ENCODE data around the gene ZACN.

ZACN gene

DNA sequence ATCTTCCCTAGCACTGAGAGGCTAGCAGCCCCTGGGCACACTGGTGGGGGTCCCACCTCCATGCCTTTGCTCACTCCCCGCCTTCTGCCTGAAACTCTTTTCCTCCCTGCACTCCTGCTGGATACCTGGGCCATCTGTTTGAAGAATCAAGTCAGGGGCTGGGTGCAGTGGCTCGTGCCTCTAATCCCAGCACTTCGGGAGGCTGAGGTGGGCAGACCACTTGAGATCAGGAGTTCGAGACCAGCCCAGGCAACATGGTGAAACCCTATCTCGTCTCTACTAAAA lies 46.4 kb downstream of the ZACN start:
- H3K36me3 ChIP-seq (ENCODE audit: insufficient read depth, low read length), result no peaks in the 10 kb centered on the region
- H3K4me3 ChIP-seq, result no peak overlapping the region
- no peak overlapping the region for H3K9ac ChIP-seq (ENCODE audit: insufficient read length)
- H3K27ac ChIP-seq, result no peak overlapping the region
- no peaks in the 10 kb centered on the region for H3K9me3 ChIP-seq (ENCODE audit: low read depth, low read length)
- TF ChIP-seq EZH2 (IDR thresholded peaks at IDR 0.05) (no peak), POLR2AphosphoS5 (IDR thresholded peaks at IDR 0.05; ENCODE audit: borderline replicate concordance, low read depth, low read length) (no peak), FOXP2 (optimal IDR thresholded peaks at IDR 0.05; ENCODE audit: control extremely low read depth, extremely low read length, insufficient read depth) (no peak)
- DNase-seq (ENCODE audit: low read depth, low spot score), result no peak

DNA sequence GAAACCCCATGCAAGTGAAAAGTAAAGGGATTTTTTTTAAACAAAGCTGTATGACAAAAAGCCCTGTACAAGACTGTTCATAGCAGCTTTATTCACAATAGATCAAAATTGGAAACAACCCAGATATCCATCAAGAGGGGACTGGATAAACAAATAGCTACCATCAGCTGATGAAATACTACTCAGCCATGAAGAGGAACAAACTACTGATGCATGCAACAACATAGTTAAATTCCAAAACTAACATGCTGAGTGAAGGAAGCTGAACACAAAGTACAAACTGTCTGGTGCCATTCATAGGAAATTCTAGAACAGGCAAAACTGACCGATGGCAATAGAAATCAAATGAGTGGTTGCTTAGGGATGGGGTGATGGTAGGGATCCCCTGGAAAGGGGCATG lies 46.9 kb downstream of the ZACN start:
- no peak for DNase-seq (ENCODE audit: low read depth, low spot score)
- no peaks in the 10 kb centered on the region for H3K9me3 ChIP-seq (ENCODE audit: low read depth, low read length)
- TF ChIP-seq FOXP2 (optimal IDR thresholded peaks at IDR 0.05; ENCODE audit: control extremely low read depth, extremely low read length, insufficient read depth) (no peak), EZH2 (IDR thresholded peaks at IDR 0.05) (no peak), POLR2AphosphoS5 (IDR thresholded peaks at IDR 0.05; ENCODE audit: borderline replicate concordance, low read depth, low read length) (no peak)

DNA sequence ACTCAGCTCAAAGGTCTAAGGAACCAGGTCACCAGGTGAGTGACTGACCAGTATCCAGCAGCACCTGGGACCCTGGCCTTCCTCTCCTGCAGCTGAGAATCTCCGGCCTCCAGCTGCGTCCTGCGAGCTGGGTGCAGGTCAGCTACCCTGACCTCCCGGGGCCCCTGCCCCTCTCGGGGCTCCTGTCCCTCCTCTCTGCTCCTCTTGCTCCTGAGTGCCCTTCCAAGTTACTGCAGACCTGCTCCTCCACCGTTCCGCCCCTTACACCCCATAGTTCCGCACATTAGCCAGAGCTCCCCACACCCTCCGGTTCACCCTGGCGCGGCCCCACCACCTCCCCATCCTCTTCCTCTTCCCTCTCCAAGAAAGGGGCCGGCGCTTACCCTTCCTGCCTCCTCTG lies 51.5 kb downstream of the ZACN start:
- no peak for DNase-seq (ENCODE audit: low read depth, low spot score)
- no peak overlapping the region for H3K9ac ChIP-seq (ENCODE audit: insufficient read length)
- no peak overlapping the region for H3K4me3 ChIP-seq
- no peaks in the 10 kb centered on the region for H3K36me3 ChIP-seq (ENCODE audit: insufficient read depth, low read length)
- H3K27ac ChIP-seq, result no peak overlapping the region
- no peaks in the 10 kb centered on the region for H3K9me3 ChIP-seq (ENCODE audit: low read depth, low read length)
- TF ChIP-seq EZH2 (IDR thresholded peaks at IDR 0.05) (no peak), POLR2AphosphoS5 (IDR thresholded peaks at IDR 0.05; ENCODE audit: borderline replicate concordance, low read depth, low read length) (no peak), FOXP2 (optimal IDR thresholded peaks at IDR 0.05; ENCODE audit: control extremely low read depth, extremely low read length, insufficient read depth) (no peak)

More for the DNA sequence above, 46.9 kb downstream of the ZACN start:
- Histone ChIP-seq H3K36me3 (ENCODE audit: insufficient read depth, low read length) (no peaks in the 10 kb centered on the region), H3K4me3 (no peak overlapping the region), H3K27ac (no peak overlapping the region), H3K9ac (ENCODE audit: insufficient read length) (no peak overlapping the region)

DNA sequence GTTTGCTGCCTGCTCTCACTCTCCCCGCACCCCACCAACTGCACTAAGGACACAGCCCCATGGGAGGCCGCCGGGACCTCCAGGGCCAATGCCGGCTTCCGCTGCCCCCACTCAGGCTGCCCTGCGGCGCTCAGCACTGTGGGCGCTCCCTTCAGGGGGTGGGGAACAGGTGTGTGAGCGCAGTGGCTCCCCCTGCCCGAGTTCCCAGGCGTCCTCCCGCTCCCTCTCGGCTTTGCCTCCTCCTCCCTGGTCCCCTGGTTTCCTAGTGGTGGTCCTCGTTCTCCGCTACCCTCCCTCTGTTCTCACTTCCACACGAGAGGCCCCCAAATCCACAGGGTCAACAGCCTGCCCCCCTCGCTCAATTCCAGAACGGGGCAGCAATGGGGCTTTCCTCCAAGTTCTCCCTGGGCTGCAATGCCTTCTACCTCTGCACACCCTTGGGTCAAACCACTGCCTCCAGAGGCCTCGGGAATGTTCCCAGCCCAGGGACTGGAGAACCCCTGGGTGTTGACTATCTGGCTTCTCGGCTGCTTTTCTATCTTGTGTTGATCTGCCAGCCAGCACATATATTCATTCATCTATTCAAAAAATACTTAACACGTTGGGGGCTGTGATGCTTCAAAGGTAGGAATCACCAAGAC lies 52.2 kb downstream of the ZACN start:
- Histone ChIP-seq H3K27ac (no peak overlapping the region), H3K9ac (ENCODE audit: insufficient read length) (no peak overlapping the region), H3K9me3 (ENCODE audit: low read depth, low read length) (no peaks in the 10 kb centered on the region), H3K36me3 (ENCODE audit: insufficient read depth, low read length) (no peaks in the 10 kb centered on the region), H3K4me3 (no peak overlapping the region)
- DNase-seq (ENCODE audit: low read depth, low spot score), result no peak
- TF ChIP-seq EZH2 (IDR thresholded peaks at IDR 0.05) (no peak), POLR2AphosphoS5 (IDR thresholded peaks at IDR 0.05; ENCODE audit: borderline replicate concordance, low read depth, low read length) (no peak), FOXP2 (optimal IDR thresholded peaks at IDR 0.05; ENCODE audit: control extremely low read depth, extremely low read length, insufficient read depth) (no peak)

DNA sequence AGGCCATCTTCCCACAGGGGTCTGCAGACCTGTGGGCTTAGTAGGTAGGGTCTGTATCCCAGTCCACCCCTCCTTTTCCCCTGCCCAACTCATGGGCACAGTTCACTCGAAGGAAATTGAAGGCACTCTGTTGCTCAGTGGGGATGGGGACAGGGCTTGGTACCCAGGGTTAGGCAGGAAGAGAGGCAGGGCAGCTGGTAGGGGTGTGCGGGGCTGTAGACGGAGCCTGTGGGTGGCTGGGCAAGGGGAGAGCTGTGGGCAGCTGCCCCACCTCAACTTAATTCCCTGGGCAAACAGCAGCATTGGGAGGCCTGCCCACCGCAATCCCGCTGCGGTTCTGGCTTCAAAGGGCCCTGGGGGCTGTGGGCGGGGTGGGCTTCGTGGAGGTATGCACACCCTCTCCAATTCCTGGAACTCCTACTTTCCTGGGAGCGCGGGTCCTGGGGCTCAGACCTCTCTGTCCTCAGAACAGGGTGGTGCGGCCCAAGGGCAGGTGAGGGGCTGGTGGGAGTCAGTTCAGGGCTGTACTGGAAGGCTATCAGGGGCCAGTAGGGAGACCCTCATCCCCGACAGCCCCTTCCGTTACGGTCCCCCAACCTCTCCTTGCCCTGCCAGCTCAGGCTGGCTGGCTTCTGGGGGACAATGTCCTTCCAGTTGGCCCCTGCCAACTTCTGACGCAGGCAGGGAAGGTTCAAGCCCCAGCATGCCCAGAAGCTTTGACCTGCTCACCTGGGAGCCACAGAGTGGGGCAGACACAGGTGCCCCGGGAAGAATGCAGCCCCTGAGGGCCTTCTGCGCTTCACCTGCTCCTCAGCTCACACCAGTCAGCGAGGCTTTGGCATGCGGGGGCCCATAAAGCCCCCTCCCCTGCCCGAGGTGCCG lies 53.0 kb downstream of the ZACN start:
- Histone ChIP-seq H3K4me3 (no peak overlapping the region), H3K27ac (no peak overlapping the region), H3K9ac (ENCODE audit: insufficient read length) (no peak overlapping the region), H3K36me3 (ENCODE audit: insufficient read depth, low read length) (no peaks in the 10 kb centered on the region), H3K9me3 (ENCODE audit: low read depth, low read length) (no peaks in the 10 kb centered on the region)
- no peak for TF ChIP-seq POLR2AphosphoS5 (IDR thresholded peaks at IDR 0.05; ENCODE audit: borderline replicate concordance, low read depth, low read length)
- no peak for TF ChIP-seq EZH2 (IDR thresholded peaks at IDR 0.05)
- no peak for TF ChIP-seq FOXP2 (optimal IDR thresholded peaks at IDR 0.05; ENCODE audit: control extremely low read depth, extremely low read length, insufficient read depth)
- no peak for DNase-seq (ENCODE audit: low read depth, low spot score)

All from SK-N-MC (cell line).